ENCODE measurements around the gene RBMY1D. TPM values are rescaled to one million over a fixed set of nuclear protein-coding genes. Genes with fewer than 3 reads are reported as not detected.

RBMY1D gene
- total and polyA plus RNA-seq, 2 of the 13 experiments (the other 11 are each of a cell fraction or from before 2014, with no cell fraction given) = not detected

DNA sequence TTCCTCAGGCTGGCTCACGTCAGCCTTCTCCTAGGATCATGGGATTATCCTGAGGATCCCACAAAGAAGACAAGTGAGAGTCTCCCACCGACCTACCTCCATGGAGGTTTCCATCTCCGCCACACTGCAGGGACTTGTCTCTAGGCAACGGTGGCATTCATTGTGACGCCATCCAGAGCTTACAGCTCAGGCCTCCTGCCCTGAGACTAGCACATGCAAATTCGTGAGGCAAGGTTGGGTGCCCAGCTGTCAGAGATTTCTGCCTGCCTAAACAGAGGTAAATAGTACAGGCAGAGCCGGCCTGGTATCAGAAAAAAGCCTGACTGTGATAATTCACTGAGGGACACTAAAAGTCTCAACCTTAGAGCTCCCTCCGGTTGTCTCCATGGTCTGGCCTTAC is 58.0 kb downstream of the RBMY1D start:
- WGBS (ENCODE audit: low lambda C conversion rate) = no CpG with 5 or more reads among the region's 8 CpGs
- POLR2A ChIA-PET = no interaction called here
- H4K20me1 ChIP-seq (ENCODE audit: insufficient read depth, low read length) = no peaks in the 10 kb centered on the region
- H3K9me3 ChIP-seq (ENCODE audit: low read length) = peaks cover 57% of the 10 kb centered on the region
- no peaks in the 10 kb centered on the region for H3K27me3 ChIP-seq (ENCODE audit: control insufficient read depth in 1 of 2, insufficient read depth in 2 of 2, low read length in 2 of 2)
- no peaks in the 10 kb centered on the region for H3K79me2 ChIP-seq (ENCODE audit: insufficient read depth, low read length)
- H3K27ac ChIP-seq (ENCODE audit: extremely low read length, insufficient read depth, low read length) = no peak overlapping the region
- in situ Hi-C loops (cut with HindIII; ENCODE audit: extremely low pct_ligation_motif_present, low pct_unique_long_range_greater_than_20kb) (no loop called here), intact Hi-C loops (cut with micrococcal nuclease; ENCODE audit: unreplicated experiment) (no loop called here)
- ATAC-seq (no peak), DNase-seq (ENCODE audit: low spot score) (no peak), FAIRE-seq (no peak)
- H3K9ac ChIP-seq (ENCODE audit: insufficient read depth, low read depth, low read length) = no peak overlapping the region
- no peak overlapping the region for H3K4me3 ChIP-seq (replicated peaks in 1 of 3; ENCODE audit: insufficient read depth in 1 of 3, low read depth in 2 of 3, low read length in 3 of 3)
- CTCF ChIA-PET (ENCODE audit: low intra/inter-chr PET ratio, low total read pairs) = no interaction called here
- TF ChIP-seq ZNF878 (CRISPR knock-in tag; IDR thresholded peaks at IDR 0.05) = no peak
- no peak for TF ChIP-seq ATF7 (IDR thresholded peaks at IDR 0.05)
- no peak for TF ChIP-seq ATF7 (CRISPR knock-in tag; IDR thresholded peaks at IDR 0.05)
- TF ChIP-seq ZNF891 (CRISPR knock-in tag; IDR thresholded peaks at IDR 0.05) = no peak
- TF ChIP-seq, protein P1, sequence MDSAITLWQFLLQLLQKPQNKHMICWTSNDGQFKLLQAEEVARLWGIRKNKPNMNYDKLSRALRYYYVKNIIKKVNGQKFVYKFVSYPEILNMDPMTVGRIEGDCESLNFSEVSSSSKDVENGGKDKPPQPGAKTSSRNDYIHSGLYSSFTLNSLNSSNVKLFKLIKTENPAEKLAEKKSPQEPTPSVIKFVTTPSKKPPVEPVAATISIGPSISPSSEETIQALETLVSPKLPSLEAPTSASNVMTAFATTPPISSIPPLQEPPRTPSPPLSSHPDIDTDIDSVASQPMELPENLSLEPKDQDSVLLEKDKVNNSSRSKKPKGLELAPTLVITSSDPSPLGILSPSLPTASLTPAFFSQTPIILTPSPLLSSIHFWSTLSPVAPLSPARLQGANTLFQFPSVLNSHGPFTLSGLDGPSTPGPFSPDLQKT (CRISPR knock-in tag; IDR thresholded peaks at IDR 0.05; ENCODE audit: borderline replicate concordance) = no peak
- TF ChIP-seq, protein P2, sequence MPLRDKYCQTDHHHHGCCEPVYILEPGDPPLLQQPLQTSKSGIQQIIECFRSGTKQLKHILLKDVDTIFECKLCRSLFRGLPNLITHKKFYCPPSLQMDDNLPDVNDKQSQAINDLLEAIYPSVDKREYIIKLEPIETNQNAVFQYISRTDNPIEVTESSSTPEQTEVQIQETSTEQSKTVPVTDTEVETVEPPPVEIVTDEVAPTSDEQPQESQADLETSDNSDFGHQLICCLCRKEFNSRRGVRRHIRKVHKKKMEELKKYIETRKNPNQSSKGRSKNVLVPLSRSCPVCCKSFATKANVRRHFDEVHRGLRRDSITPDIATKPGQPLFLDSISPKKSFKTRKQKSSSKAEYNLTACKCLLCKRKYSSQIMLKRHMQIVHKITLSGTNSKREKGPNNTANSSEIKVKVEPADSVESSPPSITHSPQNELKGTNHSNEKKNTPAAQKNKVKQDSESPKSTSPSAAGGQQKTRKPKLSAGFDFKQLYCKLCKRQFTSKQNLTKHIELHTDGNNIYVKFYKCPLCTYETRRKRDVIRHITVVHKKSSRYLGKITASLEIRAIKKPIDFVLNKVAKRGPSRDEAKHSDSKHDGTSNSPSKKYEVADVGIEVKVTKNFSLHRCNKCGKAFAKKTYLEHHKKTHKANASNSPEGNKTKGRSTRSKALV (CRISPR knock-in tag; IDR thresholded peaks at IDR 0.05) = no peak
- TF ChIP-seq, protein P3, sequence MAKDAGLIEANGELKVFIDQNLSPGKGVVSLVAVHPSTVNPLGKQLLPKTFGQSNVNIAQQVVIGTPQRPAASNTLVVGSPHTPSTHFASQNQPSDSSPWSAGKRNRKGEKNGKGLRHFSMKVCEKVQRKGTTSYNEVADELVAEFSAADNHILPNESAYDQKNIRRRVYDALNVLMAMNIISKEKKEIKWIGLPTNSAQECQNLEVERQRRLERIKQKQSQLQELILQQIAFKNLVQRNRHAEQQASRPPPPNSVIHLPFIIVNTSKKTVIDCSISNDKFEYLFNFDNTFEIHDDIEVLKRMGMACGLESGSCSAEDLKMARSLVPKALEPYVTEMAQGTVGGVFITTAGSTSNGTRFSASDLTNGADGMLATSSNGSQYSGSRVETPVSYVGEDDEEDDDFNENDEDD (CRISPR knock-in tag; IDR thresholded peaks at IDR 0.05; ENCODE audit: borderline replicate concordance) = no peak
- TF ChIP-seq MBNL3 (CRISPR knock-in tag; conservative IDR thresholded peaks at IDR 0.05) = no peak
- no peak for TF ChIP-seq ZNF674 (CRISPR knock-in tag; IDR thresholded peaks at IDR 0.05; ENCODE audit: low read depth)
- no peak for TF ChIP-seq ZNF496 (CRISPR knock-in tag; IDR thresholded peaks at IDR 0.05; ENCODE audit: insufficient replicate concordance)
- TF ChIP-seq FOXA1 (IDR thresholded peaks at IDR 0.05) = no peak
- TF ChIP-seq FOXA1 (CRISPR knock-in tag; IDR thresholded peaks at IDR 0.05) = no peak
- TF ChIP-seq, protein P4, sequence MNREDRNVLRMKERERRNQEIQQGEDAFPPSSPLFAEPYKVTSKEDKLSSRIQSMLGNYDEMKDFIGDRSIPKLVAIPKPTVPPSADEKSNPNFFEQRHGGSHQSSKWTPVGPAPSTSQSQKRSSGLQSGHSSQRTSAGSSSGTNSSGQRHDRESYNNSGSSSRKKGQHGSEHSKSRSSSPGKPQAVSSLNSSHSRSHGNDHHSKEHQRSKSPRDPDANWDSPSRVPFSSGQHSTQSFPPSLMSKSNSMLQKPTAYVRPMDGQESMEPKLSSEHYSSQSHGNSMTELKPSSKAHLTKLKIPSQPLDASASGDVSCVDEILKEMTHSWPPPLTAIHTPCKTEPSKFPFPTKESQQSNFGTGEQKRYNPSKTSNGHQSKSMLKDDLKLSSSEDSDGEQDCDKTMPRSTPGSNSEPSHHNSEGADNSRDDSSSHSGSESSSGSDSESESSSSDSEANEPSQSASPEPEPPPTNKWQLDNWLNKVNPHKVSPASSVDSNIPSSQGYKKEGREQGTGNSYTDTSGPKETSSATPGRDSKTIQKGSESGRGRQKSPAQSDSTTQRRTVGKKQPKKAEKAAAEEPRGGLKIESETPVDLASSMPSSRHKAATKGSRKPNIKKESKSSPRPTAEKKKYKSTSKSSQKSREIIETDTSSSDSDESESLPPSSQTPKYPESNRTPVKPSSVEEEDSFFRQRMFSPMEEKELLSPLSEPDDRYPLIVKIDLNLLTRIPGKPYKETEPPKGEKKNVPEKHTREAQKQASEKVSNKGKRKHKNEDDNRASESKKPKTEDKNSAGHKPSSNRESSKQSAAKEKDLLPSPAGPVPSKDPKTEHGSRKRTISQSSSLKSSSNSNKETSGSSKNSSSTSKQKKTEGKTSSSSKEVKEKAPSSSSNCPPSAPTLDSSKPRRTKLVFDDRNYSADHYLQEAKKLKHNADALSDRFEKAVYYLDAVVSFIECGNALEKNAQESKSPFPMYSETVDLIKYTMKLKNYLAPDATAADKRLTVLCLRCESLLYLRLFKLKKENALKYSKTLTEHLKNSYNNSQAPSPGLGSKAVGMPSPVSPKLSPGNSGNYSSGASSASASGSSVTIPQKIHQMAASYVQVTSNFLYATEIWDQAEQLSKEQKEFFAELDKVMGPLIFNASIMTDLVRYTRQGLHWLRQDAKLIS (CRISPR knock-in tag; IDR thresholded peaks at IDR 0.05) = no peak
- TF ChIP-seq ZNF20 (CRISPR knock-in tag; IDR thresholded peaks at IDR 0.05) = no peak
- TF ChIP-seq TEAD2 (CRISPR knock-in tag; IDR thresholded peaks at IDR 0.05) = no peak
- TF ChIP-seq ZNF772 (CRISPR knock-in tag; IDR thresholded peaks at IDR 0.05) = no peak
- TF ChIP-seq AHR (CRISPR knock-in tag; IDR thresholded peaks at IDR 0.05) = no peak
- TF ChIP-seq ETV5 (CRISPR knock-in tag; IDR thresholded peaks at IDR 0.05; ENCODE audit: borderline replicate concordance) = no peak
- TF ChIP-seq RBAK (CRISPR knock-in tag; IDR thresholded peaks at IDR 0.05) = no peak
- BruUV-seq (replicated peaks) = no TSS peak
- H3K36me3 ChIP-seq (replicated peaks in 1 of 2; ENCODE audit: control insufficient read depth in 1 of 2, insufficient read depth in 2 of 2, low read length in 2 of 2) = no peaks in the 10 kb centered on the region
- no peak overlapping the region for H2AFZ ChIP-seq (ENCODE audit: low read length)
- no peak overlapping the region for H3K4me2 ChIP-seq (ENCODE audit: low read depth, low read length)
- H3K4me1 ChIP-seq (ENCODE audit: insufficient read depth, low read length) = no peaks in the 10 kb centered on the region

Data from HepG2 (cell line).